GM19023 (cell line): ENCODE data around the gene TSHZ3.

Source experiments
- ATAC-seq: cut with Tn5 transposase; IDR thresholded peaks from one replicate; pipeline ENCODE4 v1.9.1; 2021; ENCODE audit warnings: mild to moderate bottlenecking, moderate library complexity; ENCODE audit not compliant: unreplicated experiment

Gene TSHZ3

GRCh38 chr19:31292639-31293185 lies 56.5 kb downstream of the TSHZ3 start:
- ATAC-seq, result no peak

DNA sequence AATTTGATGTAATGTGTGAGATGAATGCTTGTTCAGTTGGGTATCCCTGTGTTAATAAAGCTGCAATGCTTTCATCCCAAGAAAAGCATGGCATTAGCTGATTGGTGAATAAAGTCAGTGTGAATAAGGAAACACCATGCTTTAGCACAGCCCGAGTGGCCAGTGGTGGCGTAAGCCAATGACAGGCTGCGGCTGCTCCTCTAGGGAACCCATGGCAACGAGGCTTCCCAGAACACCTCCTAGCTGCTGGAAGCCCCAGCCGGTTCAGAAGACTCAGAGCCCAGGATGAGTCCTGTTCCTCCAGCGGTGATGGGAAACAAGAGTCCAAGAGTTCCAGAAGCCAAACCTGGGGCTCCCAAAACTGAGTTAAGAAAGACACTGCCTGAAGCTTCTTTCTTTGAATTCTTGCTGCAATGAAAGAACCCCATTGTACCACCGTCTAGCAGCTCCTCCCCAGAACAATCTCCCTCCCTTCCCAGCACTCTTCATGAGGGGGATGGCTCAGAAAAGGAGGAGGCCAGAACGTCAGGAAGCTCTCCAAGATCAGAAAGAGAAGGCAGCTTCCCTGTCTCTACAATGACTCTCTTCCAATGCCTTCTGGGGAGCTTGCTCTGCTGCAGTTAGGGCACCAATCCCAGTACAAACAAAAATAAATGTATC lies 58.2 kb downstream of the TSHZ3 start:
- no peak for ATAC-seq

- ATAC-seq, result no peak
Measured at GRCh38 chr19:31289976-31290375, 59.3 kb downstream of the TSHZ3 start.

GRCh38 chr19:31289381-31289880 lies 59.8 kb downstream of the TSHZ3 start:
- ATAC-seq, result no peak

DNA sequence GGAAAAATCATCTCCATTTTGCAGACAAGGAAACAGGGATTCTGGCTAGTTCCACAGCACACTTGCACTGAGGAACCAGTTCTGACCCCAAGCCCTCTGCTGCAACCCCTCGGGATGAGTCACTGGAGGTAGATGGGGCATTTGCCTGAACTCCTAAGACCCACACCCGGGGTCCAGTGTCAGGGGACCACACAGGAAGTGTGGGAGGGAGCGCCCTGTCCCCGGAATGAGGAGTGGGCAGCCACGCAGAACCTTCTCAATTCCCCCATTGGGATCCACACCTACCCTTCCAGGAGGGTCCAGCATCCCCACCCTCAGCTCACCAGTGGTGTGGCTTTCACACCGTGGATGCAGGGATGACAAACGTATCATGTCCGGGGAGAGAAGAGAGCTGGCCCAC lies 62.7 kb downstream of the TSHZ3 start:
- ATAC-seq, result no peak

- ATAC-seq, result no peak
Measured at GRCh38 chr19:31285744-31286143, 63.5 kb downstream of the TSHZ3 start.

DNA sequence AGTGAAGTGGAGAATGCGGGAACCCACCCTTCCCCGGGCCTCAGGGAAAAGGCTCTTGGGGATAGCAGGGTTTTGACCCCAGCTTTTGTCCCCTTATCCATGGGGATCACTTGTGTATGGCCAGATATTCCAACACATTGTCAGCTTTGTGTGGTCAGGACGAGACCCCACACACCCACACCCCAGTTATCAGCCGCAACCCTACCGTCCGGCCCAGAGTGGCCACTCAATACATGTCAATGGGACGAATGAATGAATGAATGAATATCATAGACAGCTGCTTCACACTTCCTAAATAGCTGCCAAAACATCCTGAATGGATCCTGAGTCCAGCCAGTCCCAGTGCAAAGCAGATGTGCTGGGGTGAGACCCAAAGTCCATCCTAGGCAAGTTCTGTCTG lies 64.6 kb downstream of the TSHZ3 start:
- no peak for ATAC-seq

DNA sequence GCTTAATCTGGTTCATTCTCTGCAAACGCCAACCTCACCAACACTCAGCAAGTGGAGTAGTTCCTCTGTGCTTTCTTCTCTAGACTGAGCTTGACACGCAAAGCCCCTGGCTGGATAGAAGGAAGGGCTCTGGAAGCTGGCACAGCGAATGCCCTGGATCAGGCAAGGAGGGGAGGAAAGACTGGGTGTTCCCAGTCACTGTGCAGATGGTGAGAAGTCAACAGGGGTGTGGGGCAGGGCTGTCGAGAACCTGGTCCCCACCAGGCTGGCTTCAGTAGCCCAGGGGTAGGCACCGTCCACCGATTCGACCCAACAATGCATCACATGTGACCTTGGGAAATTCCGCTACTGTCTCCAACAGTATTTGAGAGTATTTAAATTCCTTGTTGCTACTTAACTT lies 65.5 kb downstream of the TSHZ3 start:
- ATAC-seq, result no peak

GRCh38 chr19:31282346-31282745 lies 66.9 kb downstream of the TSHZ3 start:
- ATAC-seq, result no peak

- ATAC-seq, result no peak
Measured at GRCh38 chr19:31280287-31281006, 68.8 kb downstream of the TSHZ3 start.

- no peak for ATAC-seq
Measured at GRCh38 chr19:31279436-31279765, 69.8 kb downstream of the TSHZ3 start.

GRCh38 chr19:31278555-31279435 lies 70.4 kb downstream of the TSHZ3 start:
- ATAC-seq, result no peak

DNA sequence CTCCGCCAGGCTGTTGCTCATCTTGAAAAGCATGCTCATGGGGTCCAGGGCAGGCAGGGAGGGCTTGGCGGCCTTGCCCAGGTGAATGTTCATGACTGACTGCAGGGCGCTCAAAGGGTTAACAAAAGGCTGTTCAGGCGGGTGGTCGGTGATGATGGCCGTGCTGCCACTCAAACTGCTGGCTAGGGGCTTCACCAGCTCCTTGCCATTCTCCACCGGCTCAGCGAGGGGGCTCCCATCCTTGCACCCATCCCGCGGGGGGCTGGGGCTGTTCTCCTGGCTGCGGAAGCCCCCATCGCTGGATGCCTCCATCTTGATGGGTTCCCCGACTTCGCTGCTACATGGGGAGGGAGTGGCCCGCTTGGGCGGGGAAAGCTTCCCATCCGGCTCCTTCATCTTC lies 71.7 kb downstream of the TSHZ3 start:
- no peak for ATAC-seq

DNA sequence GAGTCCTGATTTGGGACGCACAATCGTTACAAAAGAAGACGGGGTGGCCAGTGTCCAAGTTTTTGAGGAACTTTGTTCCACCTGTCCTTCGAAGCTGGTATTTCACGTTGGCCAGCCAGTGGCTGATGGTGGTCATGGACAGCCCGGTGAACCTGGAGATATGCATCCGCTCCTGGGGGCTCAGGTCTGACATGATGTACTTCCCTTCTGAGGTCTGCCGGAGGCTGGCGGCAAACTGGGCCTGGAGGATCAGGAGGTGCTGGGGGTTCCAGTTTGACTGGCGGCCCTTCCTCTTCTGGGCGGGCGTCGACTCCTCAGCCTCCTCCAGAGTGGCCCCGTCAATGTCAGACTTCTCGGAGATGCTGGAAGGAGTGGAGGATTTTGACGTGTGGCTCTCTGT lies 72.4 kb downstream of the TSHZ3 start:
- no peak for ATAC-seq

GRCh38 chr19:31275068-31275334 lies 74.2 kb downstream of the TSHZ3 start:
- no peak for ATAC-seq

- ATAC-seq, result no peak
Measured at GRCh38 chr19:31274251-31275067, 74.8 kb downstream of the TSHZ3 start.

DNA sequence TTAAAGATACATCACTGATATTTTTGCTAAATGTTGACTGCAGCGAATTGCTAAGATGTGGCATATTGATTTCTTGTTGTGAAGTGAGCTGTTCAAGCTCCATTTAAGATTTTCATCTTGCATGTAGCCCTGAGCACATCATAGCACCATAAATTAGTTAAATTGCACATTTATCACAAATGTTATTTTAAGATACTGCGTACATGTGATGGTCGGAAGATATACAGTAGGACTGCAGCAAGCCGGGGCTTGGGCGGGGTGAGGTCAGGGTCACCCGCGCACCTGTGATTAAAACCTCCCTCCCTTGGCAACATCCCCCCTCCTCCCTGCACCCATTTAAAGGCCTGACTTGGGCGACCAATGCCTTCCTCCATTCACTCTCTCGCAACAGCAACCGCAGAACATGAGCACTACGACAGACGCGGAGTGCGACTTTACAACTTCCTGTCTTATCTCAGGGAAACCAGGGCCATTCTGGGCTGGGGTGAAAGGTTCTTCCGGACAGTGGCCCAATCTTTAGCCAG lies 76.6 kb downstream of the TSHZ3 start:
- no peak for ATAC-seq

DNA sequence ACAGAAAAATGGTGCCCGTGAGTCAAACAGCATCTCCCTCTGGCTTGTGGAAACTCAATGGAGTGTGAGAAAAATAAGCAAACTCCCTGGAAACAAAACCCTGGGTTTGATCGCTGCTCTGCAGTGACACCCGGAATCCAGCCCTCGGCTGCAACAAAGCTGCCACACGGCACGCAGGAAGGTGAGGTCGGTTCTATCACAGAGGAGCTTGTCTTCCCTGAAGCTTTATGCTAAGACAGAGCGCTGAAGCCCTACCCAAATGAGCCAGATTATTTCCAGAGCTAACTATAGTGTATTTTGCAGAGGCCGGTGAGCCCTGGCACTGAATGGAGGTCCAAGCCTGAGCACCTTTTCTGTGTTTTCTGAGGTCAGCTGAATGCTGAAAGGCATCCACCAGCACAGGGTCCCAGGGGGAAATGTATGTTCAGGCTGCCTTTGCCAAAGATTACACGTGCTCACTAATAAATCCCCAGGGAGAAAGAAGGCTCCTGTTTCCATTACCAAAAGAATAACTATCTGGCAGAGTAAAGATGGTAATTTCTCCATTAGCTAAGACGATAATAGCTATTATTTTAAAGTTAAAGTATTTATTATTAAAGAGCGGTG lies 77.8 kb downstream of the TSHZ3 start:
- ATAC-seq, result no peak

- no peak for ATAC-seq
Measured at GRCh38 chr19:31270897-31271296, 78.3 kb downstream of the TSHZ3 start.
